Astrocyte (in vitro differentiated cells and primary cell): ENCODE results near the gene KRT77.

ENCODE experiments used
- CTCF ChIP-seq: IDR thresholded peaks from 2 replicates; pipeline ENCODE4 v1.5.1; 2011; ENCODE audit warnings: low read depth, mild to moderate bottlenecking, inconsistent platforms, low read length, moderate library complexity; ENCODE audit not compliant: insufficient read depth
- EZH2 ChIP-seq: IDR thresholded peaks from 2 replicates; pipeline ENCODE4 v1.6.1; 2012; ENCODE audit warnings: mild to moderate bottlenecking, low read length, inconsistent platforms; ENCODE audit not compliant: insufficient read depth

- TF ChIP-seq CTCF (no peak), EZH2 (no peak)
Measured at GRCh38 chr12:52690351-52691075, 12.8 kb downstream of the KRT77 start.
